HL-60 (cell line): ENCODE data around the gene HCFC1.

Source experiments
- DNase-seq, 2 experiments: peaks; one replicate each; pipeline ENCODE4 v3.0.0-alpha.2; 2010 to 2020; ENCODE audit warnings: low read depth in 1 of 2, low spot score in 1 of 2
- H3K27ac ChIP-seq: fragments of 250-450 bp; sonication (Bioruptor Pico); replicated peaks from 2 replicates; pipeline ENCODE4 v1.5.1; 2020; ENCODE audit warnings: mild to moderate bottlenecking, moderate library complexity
- H3K27me3 ChIP-seq: fragments of 250-450 bp; sonication (Bioruptor Pico); 2 replicates; pipeline ENCODE4 v1.5.1; 2021; ENCODE audit warnings: mild to moderate bottlenecking, moderate library complexity; ENCODE audit not compliant: insufficient read depth, poor library complexity, severe bottlenecking
- H3K4me3 ChIP-seq: replicated peaks from 2 replicates; pipeline ENCODE4 v1.5.1; 2011; ENCODE audit warnings: mild to moderate bottlenecking, control low read depth, low read length; ENCODE audit not compliant: insufficient read depth
- CTCF ChIP-seq: IDR thresholded peaks from one replicate; pipeline ENCODE4 v1.5.1; 2011; ENCODE audit warnings: low read length, control low read depth, inconsistent platforms; ENCODE audit not compliant: insufficient read depth
- GABPA ChIP-seq: IDR thresholded peaks from 2 replicates; pipeline ENCODE4 v1.6.1; 2012; ENCODE audit warnings: low read depth
- POLR2AphosphoS5 ChIP-seq: IDR thresholded peaks from 2 replicates; pipeline ENCODE4 v1.6.1; 2012; ENCODE audit warnings: low read depth
- REST ChIP-seq: IDR thresholded peaks from 2 replicates; pipeline ENCODE4 v1.6.1; 2012; ENCODE audit warnings: low read depth; ENCODE audit not compliant: insufficient replicate concordance
- SPI1 ChIP-seq: IDR thresholded peaks from 2 replicates; pipeline ENCODE4 v1.6.1; 2012; ENCODE audit warnings: low read depth, mild to moderate bottlenecking, borderline replicate concordance

The HCFC1 gene

GRCh38 chrX:153959649-153960048 is 12.0 kb downstream of the HCFC1 start:
- no peaks in the 10 kb centered on the region for H3K27me3 ChIP-seq
- no peak overlapping the region for H3K4me3 ChIP-seq
- H3K27ac ChIP-seq: no peak overlapping the region
- TF ChIP-seq POLR2AphosphoS5 (no peak), SPI1 (no peak), CTCF (no peak), REST (no peak), GABPA (no peak)
- DNase-seq: no peak

GRCh38 chrX:153958605-153959004 is 13.0 kb downstream of the HCFC1 start:
- Histone ChIP-seq H3K27me3 (no peaks in the 10 kb centered on the region), H3K27ac (no peak overlapping the region), H3K4me3 (no peak overlapping the region)
- no peak for DNase-seq
- no peak for TF ChIP-seq SPI1
- no peak for TF ChIP-seq GABPA
- no peak for TF ChIP-seq POLR2AphosphoS5
- no peak for TF ChIP-seq CTCF
- TF ChIP-seq REST: no peak

GRCh38 chrX:153957224-153957623 is 14.4 kb downstream of the HCFC1 start:
- H3K27me3 ChIP-seq: no peaks in the 10 kb centered on the region
- no peak for DNase-seq
- TF ChIP-seq SPI1 (no peak), REST (no peak), CTCF (no peak), GABPA (no peak), POLR2AphosphoS5 (no peak)
- H3K4me3 ChIP-seq: no peak overlapping the region
- H3K27ac ChIP-seq: no peak overlapping the region
